HFFc6 (cell line): ENCODE results near the gene DDX39B. TPM values are rescaled to one million over a fixed set of nuclear protein-coding genes. Genes with fewer than 3 reads are reported as not detected.

Experiments used
- DNase-seq: peaks from one replicate; pipeline ENCODE4 v3.0.0-alpha.2; 2018
- H3K27ac Mint-ChIP-seq: 2 replicates; pipeline ENCODE4 v1.8.0; 2020; ENCODE audit warnings: mild to moderate bottlenecking, mixed read lengths
- H3K27me3 Mint-ChIP-seq: 2 replicates; pipeline ENCODE4 v1.8.0; 2021; ENCODE audit warnings: mild to moderate bottlenecking, moderate library complexity, mixed read lengths; ENCODE audit not compliant: insufficient read depth
- H3K36me3 Mint-ChIP-seq: 2 replicates; pipeline ENCODE4 v1.8.0; 2021; ENCODE audit warnings: low read depth, mixed read lengths
- H3K4me1 Mint-ChIP-seq: 2 replicates; pipeline ENCODE4 v1.8.0; 2020; ENCODE audit warnings: low read depth, mixed read lengths
- H3K4me3 Mint-ChIP-seq: 2 replicates; pipeline ENCODE4 v1.8.0; 2020; ENCODE audit warnings: mild to moderate bottlenecking, moderate library complexity, mixed read lengths
- H3K9me3 Mint-ChIP-seq: 2 replicates; pipeline ENCODE4 v1.8.0; 2020; ENCODE audit warnings: mild to moderate bottlenecking, mixed read lengths
- CTCF ChIP-seq: fragments of 200-600 bp; sonication (generic); IDR thresholded peaks from 2 replicates; pipeline ENCODE4 v1.5.0; 2021; ENCODE audit warnings: antibody characterized with exemption, mild to moderate bottlenecking
- total RNA-seq, 6 experiments: library from RNA; stranded (reverse); fragmentation: NEBNext Ultra II Directional; extraction: Animal tissue kit (Norgen Biotek cat#: 25700); gene quantifications; 2 replicates in 1 of 6; 3 replicates in 5 of 6; pipeline ENCODE4 v1.2.3, GENCODE V29; 2021

The DDX39B gene
- total RNA-seq, 6 experiments from 2014 or later = 312 to 380 (median 358) TPM

GRCh38 chr6:31531162-31531561 is 10.6 kb downstream of the DDX39B start:
- DNase-seq = no peak
- no peak for TF ChIP-seq CTCF
- no peak overlapping the region for H3K4me3 Mint-ChIP-seq
- H3K4me1 Mint-ChIP-seq = peaks cover 34% of the 10 kb centered on the region
- peaks cover 50% of the 10 kb centered on the region for H3K36me3 Mint-ChIP-seq
- H3K27me3 Mint-ChIP-seq = peaks cover 8% of the 10 kb centered on the region
- H3K9me3 Mint-ChIP-seq = no peaks in the 10 kb centered on the region
- no peak overlapping the region for H3K27ac Mint-ChIP-seq

DNA sequence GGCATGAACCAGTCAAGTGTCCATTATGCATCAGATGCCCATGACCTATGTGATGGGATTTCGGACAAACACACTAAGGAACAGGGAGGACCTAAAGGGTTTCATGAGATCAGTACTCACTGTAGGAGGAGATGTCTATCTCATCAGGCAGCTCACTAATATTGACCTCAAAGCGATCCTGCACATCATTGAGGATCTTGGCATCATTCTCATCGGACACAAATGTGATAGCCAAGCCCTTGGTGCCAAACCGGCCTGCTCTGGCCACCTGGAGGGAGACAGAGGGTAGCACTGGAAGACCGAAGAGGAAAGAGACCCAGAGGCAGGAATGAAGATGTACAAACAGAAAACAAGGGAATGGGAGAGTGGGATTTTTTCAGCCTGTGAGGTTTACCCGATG is 11.1 kb downstream of the DDX39B start:
- Mint-ChIP-seq H3K27ac (peak overlapping the region; percentile 51), H3K4me3 (no peak overlapping the region), H3K36me3 (peaks cover 45% of the 10 kb centered on the region), H3K9me3 (no peaks in the 10 kb centered on the region), H3K27me3 (peaks cover 8% of the 10 kb centered on the region), H3K4me1 (peaks cover 40% of the 10 kb centered on the region)
- TF ChIP-seq CTCF = no peak
- no peak for DNase-seq

DNA sequence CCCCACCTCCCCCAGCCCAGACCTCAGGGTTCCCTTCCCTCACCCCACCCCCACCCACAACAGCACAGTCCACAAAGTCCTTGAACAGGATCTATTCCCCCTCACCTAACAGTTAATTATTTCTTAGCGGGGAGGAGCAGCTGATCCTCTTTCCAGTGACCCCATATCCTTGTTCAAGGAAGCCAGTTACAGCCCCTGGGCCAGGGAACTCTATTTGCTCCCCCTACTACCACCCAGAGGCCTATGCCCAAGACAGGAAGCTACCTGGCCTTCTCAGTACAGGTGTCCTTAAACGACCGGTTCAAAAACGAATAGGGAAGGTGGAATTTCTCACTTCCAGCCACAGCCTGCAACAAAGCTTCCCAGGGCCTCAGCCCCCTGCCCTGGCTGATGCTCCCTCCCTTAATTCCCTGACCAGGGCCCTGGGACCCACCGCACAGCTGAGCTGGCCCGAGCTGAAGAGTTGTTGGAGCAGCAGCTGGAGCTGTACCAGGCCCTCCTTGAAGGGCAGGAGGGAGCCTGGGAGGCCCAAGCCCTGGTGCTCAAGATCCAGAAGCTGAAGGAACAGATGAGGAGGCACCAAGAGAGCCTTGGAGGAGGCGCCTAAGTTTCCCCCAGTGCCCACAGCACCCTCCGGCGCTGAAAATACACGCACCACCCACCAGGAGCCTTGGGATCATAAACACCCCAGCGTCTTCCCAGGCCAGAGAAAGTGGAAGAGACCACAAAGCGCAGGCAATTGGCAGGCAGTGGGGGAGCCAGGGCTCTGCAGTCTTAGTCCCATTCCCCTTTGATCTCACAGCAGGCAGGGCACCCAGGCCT is 12.3 kb downstream of the DDX39B start:
- H3K27me3 Mint-ChIP-seq = peaks cover 8% of the 10 kb centered on the region
- peak overlapping the region; percentile 42 for H3K27ac Mint-ChIP-seq
- TF ChIP-seq CTCF = no peak
- DNase-seq = no peak
- H3K9me3 Mint-ChIP-seq = no peaks in the 10 kb centered on the region
- peaks cover 35% of the 10 kb centered on the region for H3K36me3 Mint-ChIP-seq
- H3K4me3 Mint-ChIP-seq = no peak overlapping the region
- peaks cover 42% of the 10 kb centered on the region for H3K4me1 Mint-ChIP-seq

- TF ChIP-seq CTCF = no peak
- Mint-ChIP-seq H3K4me3 (no peak within 1 kb of the TSS), H3K27me3 (peaks cover 5% of the 10 kb centered on the region), H3K36me3 (peaks cover 35% of the 10 kb centered on the region), H3K27ac (peak within 1 kb of the TSS; percentile 71), H3K4me1 (peaks cover 42% of the 10 kb centered on the region), H3K9me3 (no peaks in the 10 kb centered on the region)
- no peak for DNase-seq
Measured at GRCh38 chr6:31528821-31529328, 12.9 kb downstream of the DDX39B start, which contains the start of gene MCCD1. TSS of gene MCCD1 (plus strand) at chr6:31528962. CDS start at chr6:31529015, 53 bp downstream.

DNA sequence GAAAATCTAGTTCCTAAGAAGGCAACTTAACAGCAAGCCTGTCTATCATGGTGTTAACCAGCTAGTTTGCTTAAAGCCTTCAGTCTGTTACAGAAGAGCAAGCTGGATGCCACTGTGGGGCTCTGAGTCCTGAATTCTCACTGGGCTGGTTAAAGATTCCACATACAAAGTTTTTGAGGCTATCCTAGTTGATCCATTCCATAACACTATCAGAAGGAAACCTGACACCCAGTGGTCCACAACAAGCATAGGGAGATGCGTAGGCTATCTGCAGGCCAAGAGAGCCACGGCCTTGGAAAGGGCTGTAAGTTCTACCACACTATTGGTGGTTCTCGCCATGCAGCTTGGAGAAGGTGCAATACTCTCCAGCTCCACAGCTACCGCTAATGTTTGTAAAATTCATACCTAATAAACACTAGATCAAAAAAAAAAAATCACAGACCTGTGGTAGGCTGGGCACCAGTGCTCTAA is 13.5 kb downstream of the DDX39B start:
- H3K36me3 Mint-ChIP-seq = peaks cover 30% of the 10 kb centered on the region
- peak overlapping the region; percentile 71 for H3K27ac Mint-ChIP-seq
- H3K27me3 Mint-ChIP-seq = peaks cover 5% of the 10 kb centered on the region

More for the DNA sequence above, 13.5 kb downstream of the DDX39B start:
- Mint-ChIP-seq H3K4me1 (peaks cover 40% of the 10 kb centered on the region), H3K9me3 (no peaks in the 10 kb centered on the region), H3K4me3 (no peak overlapping the region)
- TF ChIP-seq CTCF = no peak
- DNase-seq = no peak
